Effector memory CD4-positive, alpha-beta T cell (primary cell): ENCODE measurements around the gene MOCS2.

Experiments used
- DNase-seq, 3 donors: peaks; one replicate each; pipeline ENCODE4 v3.0.0-alpha.2; 2020
- H3K27ac ChIP-seq: 2 replicates; pipeline ENCODE4 v1.7.0; 2013; ENCODE audit warnings: mild to moderate bottlenecking, low read length, moderate library complexity; ENCODE audit not compliant: insufficient read depth, poor library complexity, severe bottlenecking
- H3K27me3 ChIP-seq: replicated peaks from 2 replicates; pipeline ENCODE4 v1.7.0; 2013; ENCODE audit warnings: mild to moderate bottlenecking, low read length; ENCODE audit not compliant: insufficient read depth, control insufficient read depth, poor library complexity, severe bottlenecking
- H3K36me3 ChIP-seq: 2 replicates; pipeline ENCODE4 v1.7.0; 2013; ENCODE audit warnings: mild to moderate bottlenecking, low read length, moderate library complexity; ENCODE audit not compliant: control insufficient read depth, insufficient read depth
- H3K4me1 ChIP-seq: 2 replicates; pipeline ENCODE4 v1.7.0; 2013; ENCODE audit warnings: low read length, mild to moderate bottlenecking; ENCODE audit not compliant: control insufficient read depth, insufficient read depth, poor library complexity, severe bottlenecking
- H3K4me3 ChIP-seq: 2 replicates; pipeline ENCODE4 v1.7.0; 2013; ENCODE audit warnings: low read length, low read depth, mild to moderate bottlenecking; ENCODE audit not compliant: insufficient read depth, poor library complexity, severe bottlenecking
- H3K9me3 ChIP-seq: 2 replicates; pipeline ENCODE4 v1.7.0; 2013; ENCODE audit warnings: mild to moderate bottlenecking, low read length, moderate library complexity; ENCODE audit not compliant: control insufficient read depth

MOCS2 gene

GRCh38 chr5:53063791-53064190 lies 45.8 kb downstream of the MOCS2 start:
- Histone ChIP-seq H3K27me3 (no peaks in the 10 kb centered on the region), H3K36me3 (no peaks in the 10 kb centered on the region), H3K4me3 (no peak overlapping the region), H3K4me1 (no peaks in the 10 kb centered on the region), H3K27ac (no peak overlapping the region), H3K9me3 (no peaks in the 10 kb centered on the region)
- no peak for DNase-seq

GRCh38 chr5:53063176-53063575 lies 46.4 kb downstream of the MOCS2 start:
- Histone ChIP-seq H3K27me3 (no peaks in the 10 kb centered on the region), H3K4me3 (no peak overlapping the region), H3K9me3 (no peaks in the 10 kb centered on the region), H3K27ac (no peak overlapping the region), H3K4me1 (no peaks in the 10 kb centered on the region), H3K36me3 (no peaks in the 10 kb centered on the region)
- no peak for DNase-seq

GRCh38 chr5:53059281-53059680 lies 50.3 kb downstream of the MOCS2 start:
- Histone ChIP-seq H3K9me3 (no peaks in the 10 kb centered on the region), H3K36me3 (no peaks in the 10 kb centered on the region), H3K27ac (no peak overlapping the region), H3K27me3 (no peaks in the 10 kb centered on the region), H3K4me1 (no peaks in the 10 kb centered on the region), H3K4me3 (no peak overlapping the region)
- DNase-seq = no peak

GRCh38 chr5:53055365-53055764 lies 54.2 kb downstream of the MOCS2 start:
- Histone ChIP-seq H3K36me3 (no peaks in the 10 kb centered on the region), H3K9me3 (no peaks in the 10 kb centered on the region)

GRCh38 chr5:53053364-53053763 lies 56.2 kb downstream of the MOCS2 start:
- H3K36me3 ChIP-seq = no peaks in the 10 kb centered on the region
- no peak overlapping the region for H3K27ac ChIP-seq
- no peak overlapping the region for H3K4me3 ChIP-seq
- no peaks in the 10 kb centered on the region for H3K4me1 ChIP-seq
- DNase-seq = no peak
- no peaks in the 10 kb centered on the region for H3K27me3 ChIP-seq
- no peaks in the 10 kb centered on the region for H3K9me3 ChIP-seq

More at GRCh38 chr5:53055365-53055764, 54.2 kb downstream of the MOCS2 start:
- H3K27ac ChIP-seq = no peak overlapping the region
- no peaks in the 10 kb centered on the region for H3K27me3 ChIP-seq
- H3K4me3 ChIP-seq = no peak overlapping the region
- DNase-seq = no peak
- no peaks in the 10 kb centered on the region for H3K4me1 ChIP-seq

GRCh38 chr5:53052499-53052898 lies 57.1 kb downstream of the MOCS2 start:
- Histone ChIP-seq H3K36me3 (no peaks in the 10 kb centered on the region), H3K27me3 (no peaks in the 10 kb centered on the region), H3K4me1 (no peaks in the 10 kb centered on the region), H3K9me3 (no peaks in the 10 kb centered on the region), H3K4me3 (no peak overlapping the region), H3K27ac (no peak overlapping the region)
- DNase-seq = no peak

- DNase-seq = no peak
Observed at GRCh38 chr5:53048248-53048647, 61.3 kb downstream of the MOCS2 start.

More at GRCh38 chr5:53048248-53048647, 61.3 kb downstream of the MOCS2 start:
- no peaks in the 10 kb centered on the region for H3K36me3 ChIP-seq
- H3K4me1 ChIP-seq = no peaks in the 10 kb centered on the region
- H3K27me3 ChIP-seq = no peaks in the 10 kb centered on the region
- no peaks in the 10 kb centered on the region for H3K9me3 ChIP-seq
- no peak overlapping the region for H3K27ac ChIP-seq
- no peak overlapping the region for H3K4me3 ChIP-seq
